T-helper 2 cell treated with Interferon-gamma antibody and Interleukin-4, amounts not matched to agents 100 ng/mL and 5 ng/mL, for 36 hours (primary cell): ENCODE measurements around the gene DOCK3. TPM values are rescaled to one million over a fixed set of nuclear protein-coding genes. Genes with fewer than 3 reads are reported as not detected.
"Not testable (repeated sequence)": the region's sequence is repeated elsewhere in the genome, so short reads cannot be mapped to it uniquely, and the experiment has no call there.

ENCODE experiments used
- intact Hi-C: fragments of 100-400 bp; cut with micrococcal nuclease; formaldehyde crosslinking; loops from one replicate; pipeline ENCODE4 v1.15.1; 2023
- total RNA-seq: library from RNA; stranded (reverse); gene quantifications from 2 replicates; pipeline ENCODE4 v1.2.3, GENCODE V29; 2022

DOCK3 gene
- total RNA-seq, 1 donor from 2014 or later = 0.93 TPM

GRCh38 chr3:51354731-51355615, 680.2 kb downstream of the DOCK3 start:
- intact Hi-C loops = no loop called here

GRCh38 chr3:51355891-51356578, 681.3 kb downstream of the DOCK3 start:
- intact Hi-C loops = no loop called here

DNA sequence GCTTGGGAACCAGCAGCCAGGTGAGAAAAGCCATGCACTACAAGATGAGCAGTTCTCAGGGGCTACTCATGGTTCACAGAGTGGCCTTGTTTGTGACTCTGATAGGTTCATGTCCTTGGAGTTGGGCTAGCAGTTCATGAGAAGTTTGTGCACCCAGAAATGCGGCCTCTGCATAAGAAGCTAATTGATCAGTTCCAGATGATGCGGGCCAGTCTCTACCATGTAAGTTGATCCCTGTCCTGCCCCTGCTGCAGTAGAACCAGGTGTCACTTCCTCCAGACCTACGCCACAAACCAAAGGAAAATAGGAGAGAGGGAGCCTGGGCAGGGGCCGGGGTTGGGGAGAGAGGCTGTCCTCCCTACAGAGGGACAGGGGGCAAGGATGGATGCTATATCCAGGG, 683.1 kb downstream of the DOCK3 start:
- intact Hi-C loops = no loop called here

- intact Hi-C loops = no loop called here
These were observed 684.3 kb downstream of the DOCK3 start for GRCh38 chr3:51358981-51359380.

- intact Hi-C loops = no loop called here
These were observed 686.1 kb downstream of the DOCK3 start for GRCh38 chr3:51360806-51361205.

GRCh38 chr3:51361746-51362145, 687.0 kb downstream of the DOCK3 start:
- intact Hi-C loops = no loop called here

GRCh38 chr3:51362476-51362875, 687.7 kb downstream of the DOCK3 start:
- intact Hi-C loops = no loop called here

DNA sequence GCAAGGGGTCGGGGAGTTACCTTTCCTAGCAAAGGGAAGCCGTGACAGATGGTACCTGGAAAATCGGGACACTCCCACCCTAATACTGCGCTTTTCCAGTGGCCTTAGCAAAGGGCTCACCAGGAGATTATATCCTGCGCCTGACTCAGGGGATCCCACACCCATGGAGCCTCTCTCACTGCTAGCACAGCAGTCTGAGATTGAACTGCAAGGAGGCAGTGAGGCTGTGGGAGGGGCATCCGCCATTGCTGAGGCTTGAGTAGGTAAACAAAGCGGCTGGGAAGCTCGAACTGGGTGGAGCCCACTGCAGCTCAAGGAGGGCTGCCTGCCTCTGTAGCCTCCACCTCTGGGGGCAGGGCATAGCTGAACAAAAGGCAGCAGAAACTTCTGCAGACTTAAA, 693.5 kb downstream of the DOCK3 start:
- intact Hi-C loops = not testable (repeated sequence)

DNA sequence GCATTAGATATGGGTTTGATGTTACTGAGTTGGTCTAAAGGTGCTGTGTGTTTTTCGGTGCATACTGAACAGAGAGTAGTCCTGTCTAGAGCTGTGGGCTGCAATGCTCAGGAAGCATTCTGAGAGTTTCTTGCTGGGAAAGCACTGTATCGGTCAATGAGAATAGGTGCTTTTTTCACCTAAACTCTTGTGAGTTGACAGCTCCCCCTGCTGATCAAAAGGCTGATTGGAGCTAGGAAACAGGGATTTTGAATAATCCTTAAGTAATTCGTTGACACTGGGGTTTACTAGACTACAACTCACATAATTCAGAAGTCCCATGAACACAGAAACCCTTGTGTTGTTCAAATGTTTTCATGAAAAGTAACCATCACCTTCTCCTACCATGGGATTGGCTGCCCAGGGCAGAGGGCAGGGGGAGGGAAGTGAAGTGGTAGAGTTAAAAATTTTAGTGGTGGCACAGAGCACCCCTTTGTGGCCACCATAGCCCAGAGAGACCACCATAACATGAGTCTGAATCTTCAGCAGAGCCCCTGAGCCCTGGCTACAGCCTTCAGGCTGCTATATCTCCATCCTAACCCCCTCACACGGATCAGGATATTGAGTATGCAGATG, 697.3 kb downstream of the DOCK3 start:
- intact Hi-C loops = loop anchor here (1.0 to 2.0 kb wide), 2 partner anchors 401 to 756 kb away; no protein-coding TSS in a partner anchor

GRCh38 chr3:51373658-51374421, 699.1 kb downstream of the DOCK3 start:
- intact Hi-C loops = loop anchor here (2.0 kb wide), 1 partner anchor 403 kb away; no protein-coding TSS in a partner anchor

DNA sequence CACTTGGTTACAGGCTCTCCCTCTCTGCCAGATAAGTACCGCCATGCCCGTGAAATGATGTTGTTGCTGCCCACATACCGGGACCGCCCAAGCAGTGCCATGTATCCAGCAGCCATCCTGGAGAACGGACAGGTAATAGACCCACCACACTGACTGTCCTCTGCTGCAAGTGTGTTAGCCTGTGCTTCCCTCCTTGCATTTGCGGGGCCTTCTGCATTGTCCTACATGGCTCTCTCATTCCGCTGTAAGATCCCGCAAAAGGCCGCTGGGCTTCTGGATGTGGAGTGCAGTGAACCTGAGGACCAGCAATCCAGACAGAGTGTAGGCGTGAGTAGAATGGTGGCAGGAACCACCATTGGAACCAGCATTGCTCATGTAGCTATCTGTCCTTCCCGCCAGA, 699.7 kb downstream of the DOCK3 start:
- intact Hi-C loops = no loop called here

DNA sequence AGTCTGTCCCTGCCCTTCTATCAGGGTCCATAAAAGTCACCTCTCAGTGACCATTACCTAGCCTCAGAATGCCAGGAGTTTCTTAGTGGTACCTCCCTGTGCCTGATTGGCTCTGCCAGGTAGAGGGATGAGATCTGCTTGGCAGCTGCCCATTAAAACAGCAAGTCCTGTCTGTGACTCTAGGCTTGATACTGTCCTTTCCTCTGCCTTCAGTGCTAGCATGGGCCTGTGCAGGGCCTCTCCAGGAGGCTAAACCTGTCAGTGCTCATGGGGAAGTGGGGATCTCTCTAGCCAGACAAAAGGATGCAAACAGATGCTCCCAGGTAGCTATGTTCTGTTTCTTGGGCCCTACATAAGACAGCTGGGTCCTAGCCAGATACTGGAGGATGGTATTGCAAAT, 700.4 kb downstream of the DOCK3 start:
- intact Hi-C loops = no loop called here

- intact Hi-C loops = no loop called here
These were observed 700.8 kb downstream of the DOCK3 start for GRCh38 chr3:51375571-51375970.

- intact Hi-C loops = no loop called here
These were observed 703.3 kb downstream of the DOCK3 start for GRCh38 chr3:51378065-51378464.

DNA sequence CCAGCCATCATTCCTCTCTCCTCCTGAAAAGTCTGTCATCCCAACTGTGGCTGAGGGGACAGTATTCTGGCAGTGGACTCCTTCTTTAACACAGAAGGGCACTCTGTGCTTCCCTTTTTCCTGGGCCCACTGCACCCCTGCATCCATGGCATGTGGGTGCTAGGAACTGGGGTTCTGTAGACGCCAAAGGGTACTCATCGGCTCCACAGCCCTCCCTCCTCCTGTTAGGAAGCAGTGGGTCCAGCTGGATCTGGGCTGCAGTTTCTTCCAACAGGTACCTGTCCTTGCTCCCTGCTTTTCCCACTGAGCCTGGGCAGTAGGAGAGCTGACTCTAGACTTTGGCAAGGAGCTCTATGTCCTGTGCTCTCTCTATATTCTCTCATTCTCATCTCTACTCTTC, 704.0 kb downstream of the DOCK3 start:
- intact Hi-C loops = no loop called here

- intact Hi-C loops = no loop called here
These were observed 704.6 kb downstream of the DOCK3 start for GRCh38 chr3:51379301-51379700.

DNA sequence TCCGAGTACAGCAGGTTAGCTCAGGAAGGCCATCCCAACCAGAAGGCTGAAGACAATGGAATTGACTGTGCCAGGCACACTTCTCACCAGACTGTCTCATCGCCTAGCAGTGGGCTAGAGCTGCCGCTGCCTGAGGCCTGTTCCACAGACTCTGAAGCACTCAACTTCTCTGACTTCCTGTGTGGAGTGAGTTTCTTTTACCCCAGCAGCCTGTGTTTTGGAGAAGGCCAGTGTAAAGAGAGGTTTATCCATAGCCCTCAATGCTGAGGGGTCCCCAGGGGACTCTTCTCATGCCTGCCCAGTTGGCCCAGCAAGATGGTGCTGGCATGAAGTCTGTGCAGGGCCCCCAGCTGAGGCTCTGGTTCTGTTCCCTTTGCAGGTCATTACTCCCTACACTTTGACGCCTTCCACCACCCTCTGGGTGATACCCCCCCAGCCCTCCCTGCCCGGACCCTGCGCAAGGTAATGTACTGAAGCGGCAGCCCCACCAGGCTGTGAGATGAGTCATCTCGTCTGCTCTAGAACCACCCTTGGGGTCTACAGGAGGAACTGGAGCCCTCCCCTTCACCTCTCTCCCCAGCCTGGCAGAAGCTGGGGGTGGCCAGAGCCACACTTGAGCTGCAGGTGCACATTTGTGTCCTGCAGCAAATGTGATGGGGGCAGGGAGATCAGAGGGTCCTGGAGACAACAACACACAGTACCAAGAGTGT, 705.2 kb downstream of the DOCK3 start:
- intact Hi-C loops = loop anchor here (10.0 kb wide), 1 partner anchor 1145 kb away; the partner anchor contains the start of gene GNAI2

- intact Hi-C loops = loop anchor here (10.0 kb wide), 1 partner anchor 1146 kb away; the partner anchor contains the start of gene GNAI2
These were observed 706.0 kb downstream of the DOCK3 start for GRCh38 chr3:51380601-51381332.

DNA sequence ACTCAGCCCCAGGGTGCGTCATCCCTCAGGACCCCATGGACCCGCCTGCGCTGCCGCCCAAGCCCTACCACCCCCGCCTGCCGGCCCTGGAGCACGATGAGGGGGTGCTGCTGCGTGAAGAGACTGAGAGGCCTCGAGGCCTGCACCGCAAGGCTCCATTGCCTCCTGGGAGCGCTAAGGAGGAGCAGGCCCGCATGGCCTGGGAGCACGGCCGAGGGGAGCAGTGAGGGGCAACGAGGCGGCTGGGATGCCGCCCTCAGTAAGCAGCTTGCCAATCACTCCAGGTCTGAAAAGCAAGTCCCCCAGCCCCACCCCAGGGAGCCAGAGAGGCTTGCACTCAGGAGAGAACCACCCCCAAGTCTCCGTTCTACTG, 706.6 kb downstream of the DOCK3 start:
- intact Hi-C loops = loop anchor here (10.0 kb wide), 1 partner anchor 1147 kb away; the partner anchor contains the start of gene GNAI2
